T-cell (primary cell): Measurements from ENCODE around the gene DGKA. TPM values are rescaled to one million over a fixed set of nuclear protein-coding genes. Genes with fewer than 3 reads are reported as not detected.
A peak's percentile ranks its signal among the peaks of the same experiment; 100 is the strongest.
"Not testable (repeated sequence)": the region's sequence is repeated elsewhere in the genome, so short reads cannot be mapped to it uniquely, and the experiment has no call there.

Source experiments
- ATAC-seq, 4 experiments: fragments of 200-7000 bp in 3 of 4; fragments of 150-1000 bp in 1 of 4; cut with Tn5 transposase; replicated peaks in 1 of 4; 1 replicate in 3 of 4; 2 replicates in 1 of 4; pipeline ENCODE4 v1.10.0; 2021; ENCODE audit warnings: moderate library complexity in 3 of 4, mild to moderate bottlenecking in 2 of 4, moderate number of reproducible peaks in 1 of 4
- CTCF ChIA-PET, 2 donors: fragments of 300-600 bp; sonication (Branson Sonifier 250); formaldehyde crosslinking; loops; one replicate each; lab custom pipeline; 2022; ENCODE audit warnings: antibody characterized with exemption in 2 of 2; lab: Charles Lee
- POLR2A ChIA-PET, 2 donors: fragments of 300-600 bp; sonication (Branson Sonifier 250); formaldehyde crosslinking; loops; one replicate each; lab custom pipeline; 2022; ENCODE audit warnings: antibody characterized with exemption in 2 of 2; lab: Charles Lee
- DNase-seq, 35 experiments: peaks; one replicate each; pipeline versions ENCODE4 v3.0.0 to v3.0.0-alpha.2; 2013 to 2023
- H3K27ac ChIP-seq: one replicate; pipeline ENCODE4 v1.5.1; 2013; ENCODE audit warnings: low read length
- H3K27me3 ChIP-seq, 2 experiments: replicated peaks in 1 of 2; 1 replicate in 1 of 2; 2 replicates in 1 of 2; pipeline versions ENCODE4 v1.6.1 to v1.7.0; 2013; ENCODE audit warnings: low read length in 1 of 2, mixed read lengths in 1 of 2; ENCODE audit not compliant: control insufficient read depth in 2 of 2, insufficient read depth in 2 of 2; ENCODE audit errors: extremely low read depth in 1 of 2
- H3K36me3 ChIP-seq, 2 donors: 1 replicate in 1 of 2; 2 replicates in 1 of 2; pipeline versions ENCODE4 v1.6.1 to v1.7.0; 2013; ENCODE audit warnings: low read length in 1 of 2; ENCODE audit not compliant: control insufficient read depth in 2 of 2, insufficient read depth in 1 of 2; ENCODE audit errors: extremely low read depth in 1 of 2
- H3K4me1 ChIP-seq, 2 experiments: 1 replicate in 1 of 2; 2 replicates in 1 of 2; pipeline versions ENCODE4 v1.6.1 to v1.7.0; 2013; ENCODE audit warnings: low read length in 2 of 2, mixed read lengths in 1 of 2; ENCODE audit not compliant: insufficient read depth in 2 of 2, control insufficient read depth in 1 of 2; ENCODE audit errors: extremely low read depth in 1 of 2
- H3K4me3 ChIP-seq, 2 donors: 1 replicate in 1 of 2; 2 replicates in 1 of 2; pipeline versions ENCODE4 v1.5.1 to v1.7.0; 2013; ENCODE audit warnings: mild to moderate bottlenecking in 2 of 2, low read length in 1 of 2, moderate library complexity in 1 of 2; ENCODE audit not compliant: control insufficient read depth in 1 of 2; ENCODE audit errors: extremely low read depth in 1 of 2
- H3K9me3 ChIP-seq: 2 replicates; pipeline ENCODE4 v1.7.0; 2013
- H3K27ac Mint-ChIP-seq, 2 donors: one replicate each; pipeline ENCODE4 v1.8.0; 2020 to 2021; ENCODE audit warnings: mild to moderate bottlenecking in 2 of 2, mixed read lengths in 2 of 2
- H3K27me3 Mint-ChIP-seq, 2 donors: one replicate each; pipeline ENCODE4 v1.8.0; 2021 to 2022; ENCODE audit warnings: mixed read lengths in 2 of 2
- H3K36me3 Mint-ChIP-seq: one replicate; pipeline ENCODE4 v1.8.0; 2021; ENCODE audit warnings: mixed read lengths
- H3K4me1 Mint-ChIP-seq, 3 donors: one replicate each; pipeline ENCODE4 v1.8.0; 2020 to 2022; ENCODE audit warnings: mixed read lengths in 3 of 3, mild to moderate bottlenecking in 1 of 3
- H3K4me3 Mint-ChIP-seq, 3 donors: one replicate each; pipeline ENCODE4 v1.8.0; 2020 to 2022; ENCODE audit warnings: mild to moderate bottlenecking in 3 of 3, mixed read lengths in 3 of 3, moderate library complexity in 3 of 3
- H3K9me3 Mint-ChIP-seq, 3 donors: one replicate each; pipeline ENCODE4 v1.8.0; 2020 to 2022; ENCODE audit warnings: mixed read lengths in 3 of 3
- WGBS: methylation state at CpG from one replicate; pipeline ENCODE4 v1.1.5; 2013; ENCODE audit warnings: missing lambda C conversion rate; ENCODE audit not compliant: insufficient coverage; 5-methylcytosine and 5-hydroxymethylcytosine counted together
- total RNA-seq, 35 experiments: library from RNA in 6 of 35; stranded (reverse) in 6 of 35; fragments of 120-200 nt in 1 of 35; gene quantifications; one replicate each; pipeline versions ENCODE4 v1.2.1 to v1.2.4 and lab custom pipeline; 2013 to 2026

The DGKA gene
- total RNA-seq, 5 donors from 2014 or later (not counting 1 experiment from before 2014, with no cell fraction given) = 896 to 1,314 (median 1,231) TPM

DNA sequence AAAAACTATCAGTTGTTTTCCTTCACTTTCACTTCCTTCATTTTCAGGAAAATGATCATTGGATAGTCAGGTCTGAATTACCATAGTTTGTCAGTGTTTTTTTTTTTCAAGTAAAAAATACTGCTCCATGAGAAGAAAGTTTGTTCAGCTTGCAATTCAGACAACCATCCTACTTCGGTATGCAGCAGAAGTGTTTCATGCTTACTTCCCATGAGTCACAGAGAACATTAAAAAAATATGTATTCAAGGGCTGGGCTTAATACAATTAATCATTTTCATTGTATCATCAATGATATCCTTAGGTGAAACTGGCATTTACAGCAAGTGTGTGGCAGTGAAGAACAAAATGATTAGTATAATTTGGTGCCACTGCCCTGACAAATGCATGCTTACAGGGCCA is 24.9 kb upstream of the DGKA start:
- Mint-ChIP-seq H3K36me3 (peaks cover 17% of the 10 kb centered on the region), H3K27ac (no peak overlapping the region), H3K4me3 (no peak overlapping the region), H3K4me1 (peaks cover 12 to 13% (median 13%) of the 10 kb centered on the region in 3 donors), H3K9me3 (no peaks in the 10 kb centered on the region), H3K27me3 (no peaks in the 10 kb centered on the region)
- peaks cover 0 to 18% of the 10 kb centered on the region in 2 donors for H3K36me3 ChIP-seq
- no peaks in the 10 kb centered on the region for H3K9me3 ChIP-seq
- no peaks in the 10 kb centered on the region for H3K4me1 ChIP-seq
- DNase-seq = no peak
- ChIA-PET POLR2A (no interaction called here), CTCF (interaction anchor here in 1 of 2 donors (1.0 kb wide), 1 partner anchor 24 kb away, joined by 4 read pairs; no protein-coding TSS in a partner anchor)
- ATAC-seq = no peak
- H3K27me3 ChIP-seq = no peaks in the 10 kb centered on the region
- no peak overlapping the region for H3K4me3 ChIP-seq
- no CpG with 5 or more reads among the region's 1 CpG for WGBS
- no peak overlapping the region for H3K27ac ChIP-seq

DNA sequence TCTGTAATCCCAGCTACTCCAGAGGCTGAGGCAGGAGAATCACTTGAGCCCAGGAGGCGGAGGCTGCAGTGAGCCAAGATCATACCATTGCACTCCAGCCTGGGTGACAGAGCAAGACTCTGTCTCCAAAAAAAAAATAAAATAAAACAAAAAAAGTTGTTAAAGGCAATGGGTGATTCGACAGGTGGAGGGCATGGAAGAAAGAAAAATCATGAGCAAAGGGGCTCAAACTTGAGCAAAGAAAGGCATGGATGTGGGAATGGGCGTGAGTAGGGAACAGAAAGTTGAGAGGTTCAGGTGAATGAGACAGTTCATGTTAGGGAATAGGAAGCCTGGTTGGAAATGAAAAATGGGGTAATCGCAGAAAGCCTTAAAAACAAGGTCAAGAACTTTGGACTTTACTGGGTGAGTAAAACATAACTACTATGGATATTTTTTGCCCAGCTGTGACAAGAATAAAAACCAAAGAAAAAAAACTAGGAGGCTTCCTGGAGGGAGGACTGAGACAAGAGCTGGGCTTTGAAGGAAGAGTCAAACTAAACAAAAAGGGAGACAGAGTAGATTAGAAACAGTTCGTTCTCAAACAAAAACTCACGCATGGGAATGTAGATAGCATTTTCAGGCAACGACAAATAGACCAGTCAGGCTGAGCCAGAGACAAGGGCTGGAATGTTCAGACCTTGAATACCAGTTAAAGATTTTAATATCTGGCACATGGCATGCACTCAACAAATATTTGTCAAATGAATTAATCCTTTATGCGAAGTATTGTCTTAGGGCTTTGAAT is 22.0 kb upstream of the DGKA start:
- Histone ChIP-seq H3K4me1 (peaks cover 0 to 2% of the 10 kb centered on the region in 2 experiments), H3K9me3 (no peaks in the 10 kb centered on the region), H3K27ac (no peak overlapping the region), H3K4me3 (no peak overlapping the region), H3K36me3 (peaks cover 0 to 13% of the 10 kb centered on the region in 2 donors), H3K27me3 (no peaks in the 10 kb centered on the region)
- ATAC-seq = no peak
- H3K9me3 Mint-ChIP-seq = no peaks in the 10 kb centered on the region
- ChIA-PET CTCF (no interaction called here), POLR2A (interaction anchor here in 1 of 2 donors (0.6 kb wide), 1 partner anchor 1320 kb away, joined by 3 read pairs; no protein-coding TSS in a partner anchor)
- H3K4me1 Mint-ChIP-seq = peaks cover 17 to 21% (median 21%) of the 10 kb centered on the region in 3 donors
- no peak overlapping the region for H3K4me3 Mint-ChIP-seq
- peaks cover 9% of the 10 kb centered on the region for H3K36me3 Mint-ChIP-seq
- peak overlapping the region; percentile 38 to 71 for H3K27ac Mint-ChIP-seq
- DNase-seq = no peak
- no peaks in the 10 kb centered on the region for H3K27me3 Mint-ChIP-seq
- 98% methylated on average over 5 of the region's 8 CpGs for WGBS

DNA sequence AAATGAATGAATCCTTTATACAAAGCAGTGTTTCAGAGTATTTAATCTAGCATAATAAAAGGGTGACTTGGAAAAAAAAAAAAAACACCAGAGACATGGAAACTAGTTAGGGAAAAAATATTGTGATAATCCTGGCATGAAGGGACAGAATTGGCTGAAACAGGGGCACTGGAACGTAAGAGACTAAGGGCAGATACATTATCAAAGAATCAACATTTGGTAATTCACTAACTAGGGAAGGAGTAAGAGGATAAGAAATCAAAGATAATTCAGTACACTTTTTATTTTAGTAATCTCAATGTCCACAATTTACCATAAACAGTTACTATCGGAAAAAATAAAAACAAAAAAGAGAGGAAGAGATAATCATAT is 21.5 kb upstream of the DGKA start:
- Histone ChIP-seq H3K27ac (no peak overlapping the region), H3K4me1 (peaks cover 1 to 4% of the 10 kb centered on the region in 2 experiments), H3K9me3 (no peaks in the 10 kb centered on the region), H3K4me3 (no peak overlapping the region), H3K36me3 (peaks cover 0 to 19% of the 10 kb centered on the region in 2 donors), H3K27me3 (no peaks in the 10 kb centered on the region)
- peak overlapping the region; percentile 44 to 71 for H3K27ac Mint-ChIP-seq
- no peak for ATAC-seq
- no peak for DNase-seq
- H3K9me3 Mint-ChIP-seq = no peaks in the 10 kb centered on the region
- ChIA-PET POLR2A (no interaction called here), CTCF (no interaction called here)
- H3K4me3 Mint-ChIP-seq = no peak overlapping the region
- H3K27me3 Mint-ChIP-seq = no peaks in the 10 kb centered on the region
- H3K4me1 Mint-ChIP-seq = peaks cover 23 to 27% (median 27%) of the 10 kb centered on the region in 3 donors
- WGBS = no CpG with 5 or more reads among the region's 2 CpGs
- peaks cover 13% of the 10 kb centered on the region for H3K36me3 Mint-ChIP-seq

DNA sequence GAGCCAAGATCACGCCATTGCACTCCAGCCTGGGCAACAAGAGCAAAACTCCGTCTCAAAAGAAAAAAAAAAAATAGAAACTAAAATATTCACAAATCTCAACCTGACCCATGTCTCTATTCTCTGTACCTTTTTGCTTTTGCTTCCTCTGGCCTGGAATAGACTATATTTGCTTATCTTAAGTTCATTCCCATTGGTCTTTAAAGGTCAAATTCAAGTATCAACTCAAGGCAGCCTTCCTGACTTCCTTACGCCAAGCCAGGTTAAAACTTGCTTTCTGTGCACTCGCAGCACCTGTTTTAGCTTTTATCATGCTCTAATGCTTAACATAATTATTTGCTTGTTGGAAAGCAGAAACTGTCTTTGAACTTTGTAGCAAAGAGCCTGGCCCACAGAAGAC is 18.1 kb upstream of the DGKA start:
- ATAC-seq (no peak), DNase-seq (no peak)
- Histone ChIP-seq H3K27ac (no peak overlapping the region), H3K4me3 (no peak overlapping the region), H3K27me3 (no peaks in the 10 kb centered on the region), H3K9me3 (no peaks in the 10 kb centered on the region), H3K4me1 (peaks cover 9 to 13% of the 10 kb centered on the region in 2 experiments), H3K36me3 (peaks cover 3 to 29% of the 10 kb centered on the region in 2 donors)
- Mint-ChIP-seq H3K4me1 (peaks cover 43 to 48% (median 43%) of the 10 kb centered on the region in 3 donors), H3K36me3 (peaks cover 15% of the 10 kb centered on the region), H3K9me3 (no peaks in the 10 kb centered on the region), H3K27ac (peak overlapping the region; percentile 80 to 93), H3K4me3 (no peak overlapping the region), H3K27me3 (no peaks in the 10 kb centered on the region)
- ChIA-PET POLR2A (interaction anchor here in 1 of 2 donors (0.8 kb wide), 1 partner anchor 77 kb away, joined by 3 read pairs; no protein-coding TSS in a partner anchor), CTCF (interaction anchor here (0.6 to 0.7 kb wide), 2 partner anchors 30 to 1080 kb away, joined by 4 read pairs; no protein-coding TSS in a partner anchor)
- 80% methylated on average over 1 of the region's 4 CpGs for WGBS

DNA sequence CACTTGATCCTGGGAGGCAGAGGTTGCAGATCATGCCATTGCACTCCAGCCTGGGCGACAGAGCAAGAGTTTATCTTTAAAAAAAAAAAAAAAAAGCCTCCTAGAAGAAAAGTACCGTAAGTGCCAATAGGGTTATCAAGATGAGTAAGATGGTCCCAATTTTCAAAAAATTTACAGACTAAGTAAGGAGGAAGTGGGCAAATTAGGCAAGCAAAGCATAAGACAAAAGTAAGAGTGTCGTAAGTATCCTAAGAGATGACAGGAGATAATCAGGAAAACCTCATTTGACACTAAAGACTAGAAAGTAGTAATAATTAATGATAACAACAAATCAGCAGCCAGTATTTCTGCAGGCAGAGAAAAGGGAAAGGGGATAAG is 15.5 kb upstream of the DGKA start:
- no peak for DNase-seq
- CTCF ChIA-PET = no interaction called here
- H3K27me3 ChIP-seq = no peaks in the 10 kb centered on the region
- no peaks in the 10 kb centered on the region for H3K9me3 Mint-ChIP-seq
- no peak overlapping the region for H3K27ac ChIP-seq
- peaks cover 15% of the 10 kb centered on the region for H3K36me3 Mint-ChIP-seq
- ATAC-seq = no peak
- no peaks in the 10 kb centered on the region for H3K27me3 Mint-ChIP-seq
- no peak overlapping the region for H3K4me3 ChIP-seq
- H3K27ac Mint-ChIP-seq = peak overlapping the region; percentile 80 to 93
- no peaks in the 10 kb centered on the region for H3K9me3 ChIP-seq
- POLR2A ChIA-PET = interaction anchor here (0.5 to 0.6 kb wide), 3 partner anchors 10 to 291 kb away, joined by 3 to 6 read pairs (median 3); no protein-coding TSS in a partner anchor
- peaks cover 36 to 44% (median 43%) of the 10 kb centered on the region in 3 donors for H3K4me1 Mint-ChIP-seq
- peaks cover 9 to 21% of the 10 kb centered on the region in 2 experiments for H3K4me1 ChIP-seq
- H3K36me3 ChIP-seq = peaks cover 3 to 29% of the 10 kb centered on the region in 2 donors
- H3K4me3 Mint-ChIP-seq = no peak overlapping the region
- WGBS = no CpG with 5 or more reads among the region's 3 CpGs

DNA sequence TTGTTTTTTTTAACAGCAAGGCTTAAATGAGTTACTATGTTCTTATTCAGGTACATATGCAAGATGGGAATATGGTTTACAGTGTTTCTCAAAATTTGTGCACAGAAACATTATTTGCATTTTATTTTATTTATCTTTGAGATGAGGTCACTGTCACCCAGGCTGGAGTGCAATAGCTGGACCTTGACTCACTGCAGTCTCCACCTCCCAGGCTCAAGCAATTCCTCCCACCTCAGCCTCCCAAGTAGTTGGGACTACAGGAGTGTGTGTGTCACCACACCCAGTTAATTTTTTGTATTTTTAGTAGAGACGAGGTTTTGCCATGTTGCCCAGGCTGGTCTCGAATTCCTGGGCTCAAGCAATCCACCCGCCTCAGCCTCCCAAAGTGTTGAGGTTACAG is 11.9 kb upstream of the DGKA start:
- H3K27me3 ChIP-seq, ATAC-seq, H3K9me3 ChIP-seq, H3K9me3 Mint-ChIP-seq, H3K27ac Mint-ChIP-seq, H3K4me3 Mint-ChIP-seq, H3K27me3 Mint-ChIP-seq, H3K4me3 ChIP-seq, H3K36me3 Mint-ChIP-seq, POLR2A ChIA-PET, H3K27ac ChIP-seq, DNase-seq: not testable (repeated sequence)
- CTCF ChIA-PET = interaction anchor here in 1 of 2 donors (0.6 kb wide), 1 partner anchor 41 kb away, joined by 3 read pairs; no protein-coding TSS in a partner anchor
- 75% methylated on average over 2 of the region's 3 CpGs for WGBS
- H3K4me1 Mint-ChIP-seq = peaks cover 50 to 56% (median 54%) of the 10 kb centered on the region in 3 donors
- Histone ChIP-seq H3K36me3 (peaks cover 3 to 31% of the 10 kb centered on the region in 2 donors), H3K4me1 (peaks cover 14 to 27% of the 10 kb centered on the region in 2 experiments)
